ENCODE results near the gene KCMF1.

DNA sequence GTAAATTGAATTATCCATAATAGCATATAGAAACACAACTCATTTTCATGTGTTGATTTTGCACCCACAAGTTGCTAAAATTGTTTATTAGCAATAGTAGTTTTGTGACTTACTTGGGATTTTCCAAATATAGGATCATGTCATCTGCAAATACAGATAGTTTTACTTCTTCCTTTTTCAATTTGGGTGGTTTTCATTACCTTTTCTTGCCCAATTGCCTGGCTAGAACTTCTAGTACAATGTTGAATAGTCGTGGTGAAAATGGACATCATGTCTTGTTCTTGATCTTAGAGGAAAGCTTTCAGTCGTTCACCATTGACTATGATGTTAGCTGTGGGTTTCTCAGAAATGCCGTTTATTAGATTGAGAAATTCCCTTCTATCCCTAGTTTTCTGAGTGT lies 102.1 kb downstream of the KCMF1 start:
- no peak for TF ChIP-seq POLR2AphosphoS5 (IDR thresholded peaks at IDR 0.05; ENCODE audit: low read depth, low read length)
- no peak for TF ChIP-seq POLR2A (IDR thresholded peaks at IDR 0.05; ENCODE audit: low read depth, low read length)
- no peak for TF ChIP-seq TAF1 (IDR thresholded peaks at IDR 0.05; ENCODE audit: borderline replicate concordance, low read depth, low read length)
